OCI-LY1 (cell line): ENCODE results near the gene SLC39A9.

Experiments used
- CTCF ChIP-seq: fragments of 200-600 bp; sonication (generic), shearing (Covaris generic); IDR thresholded peaks from 2 replicates; pipeline ENCODE4 v1.5.1; 2017; ENCODE audit warnings: mild to moderate bottlenecking, antibody characterized with exemption, low read length, moderate library complexity, mixed read lengths
- EZH2 ChIP-seq: fragments of 200-600 bp; sonication (generic), shearing (Covaris generic); IDR thresholded peaks from 2 replicates; pipeline ENCODE4 v1.8.0; 2017; ENCODE audit warnings: borderline replicate concordance, mixed run types, mild to moderate bottlenecking, antibody characterized with exemption, low read length, moderate library complexity, mixed read lengths

DNA sequence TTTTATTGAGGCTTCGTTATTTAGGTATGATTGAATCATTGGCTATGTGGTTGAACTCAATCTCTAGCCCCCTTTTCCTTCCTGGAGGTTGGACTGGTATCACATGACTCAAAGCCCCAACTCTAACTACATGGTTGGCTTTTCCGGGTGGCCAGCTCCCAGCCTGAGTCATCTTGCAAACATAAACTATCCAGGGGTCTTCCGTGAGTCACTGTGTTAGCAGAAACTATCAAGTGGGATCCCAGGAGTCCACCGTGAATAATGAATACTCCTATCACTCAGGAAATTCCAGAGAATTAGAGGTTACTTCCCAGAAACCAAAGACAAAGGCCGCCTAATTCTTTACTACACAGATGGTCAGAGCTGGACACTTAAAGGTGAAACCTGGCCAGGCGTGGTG lies 66.3 kb downstream of the SLC39A9 start:
- TF ChIP-seq CTCF: no peak
- TF ChIP-seq EZH2: no peak
